GM18909 (cell line): Measurements from ENCODE around the gene PPM1A.

Source experiments
- ATAC-seq: cut with Tn5 transposase; IDR thresholded peaks from one replicate; pipeline ENCODE4 v1.9.1; 2021; ENCODE audit warnings: mild to moderate bottlenecking; ENCODE audit not compliant: unreplicated experiment, poor library complexity

Gene PPM1A

DNA sequence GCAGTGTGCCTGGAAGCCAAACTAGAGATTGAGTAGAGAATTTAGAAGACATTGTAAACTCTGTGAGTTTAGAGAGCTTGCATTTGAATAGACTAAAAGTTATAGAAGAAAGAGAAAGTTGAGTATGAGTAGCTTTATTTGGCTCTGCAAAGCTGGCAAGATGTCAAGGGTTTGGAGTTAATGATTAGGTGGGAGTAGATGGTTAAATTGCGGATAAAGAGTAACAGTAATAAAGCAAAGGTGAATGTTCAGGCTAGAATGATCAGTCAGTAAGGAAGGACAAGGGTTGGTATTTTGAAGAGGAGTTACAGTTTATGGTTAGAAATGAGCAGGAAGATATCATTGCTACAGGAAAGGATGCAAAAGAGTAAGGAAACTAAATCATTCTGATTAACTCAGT is 5.2 kb downstream of the PPM1A start:
- no peak for ATAC-seq

DNA sequence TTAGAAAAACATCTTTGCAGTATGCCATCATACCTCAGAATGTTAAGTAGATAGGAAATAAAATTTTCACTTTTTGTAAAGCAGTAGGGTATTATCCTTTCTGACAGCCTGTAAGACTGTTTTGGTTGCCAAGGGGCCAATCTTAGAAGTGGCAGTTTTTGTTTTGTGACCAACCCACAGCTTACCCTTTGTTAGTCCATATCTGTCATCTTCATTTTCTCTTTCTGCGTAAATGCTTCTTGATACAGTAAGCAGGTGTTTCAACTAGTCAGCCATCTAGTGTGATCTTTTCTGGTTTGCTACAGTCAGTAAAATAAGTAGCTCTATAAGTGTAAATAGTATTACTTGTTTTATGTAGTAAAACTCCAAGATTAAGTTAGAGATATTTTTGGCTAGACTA is 8.8 kb downstream of the PPM1A start:
- ATAC-seq: no peak

DNA sequence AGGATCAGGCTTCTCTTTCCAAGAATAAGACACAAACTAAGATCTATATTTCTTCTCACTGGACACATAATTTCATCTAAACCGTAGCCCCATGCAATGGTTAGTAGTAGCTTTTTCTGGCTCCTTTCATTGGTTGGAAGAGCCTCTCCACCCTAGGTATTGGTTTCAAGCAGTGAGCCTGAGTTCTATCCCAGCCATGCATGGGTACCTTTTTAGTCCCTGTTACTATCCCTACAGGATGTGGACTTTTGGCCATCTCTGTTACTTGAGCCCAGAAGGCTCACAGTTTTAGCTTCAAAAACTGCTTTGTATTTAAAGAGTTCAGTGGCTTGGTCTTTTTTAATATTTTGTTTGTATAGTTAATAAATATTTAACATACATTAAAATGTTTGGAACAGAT is 16.1 kb downstream of the PPM1A start:
- no peak for ATAC-seq

DNA sequence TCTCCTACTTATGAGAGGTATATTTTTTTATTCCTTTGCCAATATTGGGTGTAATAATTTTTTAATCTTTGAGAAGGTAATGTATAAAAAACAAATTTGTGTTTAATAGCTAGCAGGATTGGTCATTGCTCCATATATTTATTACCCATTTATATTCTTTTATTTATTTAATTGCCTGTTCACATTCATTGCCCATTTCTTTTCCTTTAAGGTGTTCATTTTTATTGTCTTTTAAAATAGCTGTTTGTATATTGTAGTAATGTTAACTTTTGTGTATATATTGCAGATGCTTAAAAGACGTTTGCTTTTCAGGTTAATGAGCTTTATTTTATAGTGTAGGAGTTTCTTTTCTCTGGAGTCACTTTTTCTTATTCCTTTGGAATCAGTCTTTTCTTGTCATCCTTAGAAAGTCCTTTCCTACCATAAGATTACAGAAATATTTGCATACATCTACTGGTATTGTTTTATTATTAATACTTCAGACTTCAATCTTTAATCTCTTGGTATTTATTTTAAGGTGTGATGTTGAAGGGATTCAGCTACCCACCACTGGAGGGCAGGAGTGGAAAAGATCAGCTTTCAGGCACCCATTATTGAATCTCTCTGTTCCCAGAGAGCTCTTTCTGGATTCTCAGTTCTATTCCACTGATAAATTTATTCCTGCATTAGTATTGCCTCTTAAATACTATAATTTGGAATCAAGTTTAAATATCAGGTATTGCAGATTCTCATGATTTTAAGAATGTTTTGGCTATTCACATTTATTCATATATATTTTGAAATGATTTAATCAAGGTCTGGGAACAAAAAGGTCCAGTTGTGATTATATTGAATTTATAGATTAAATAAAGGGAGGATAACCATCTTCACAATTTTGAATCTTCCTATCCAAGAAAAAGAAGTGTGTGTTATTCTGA is 17.3 kb downstream of the PPM1A start:
- no peak for ATAC-seq

DNA sequence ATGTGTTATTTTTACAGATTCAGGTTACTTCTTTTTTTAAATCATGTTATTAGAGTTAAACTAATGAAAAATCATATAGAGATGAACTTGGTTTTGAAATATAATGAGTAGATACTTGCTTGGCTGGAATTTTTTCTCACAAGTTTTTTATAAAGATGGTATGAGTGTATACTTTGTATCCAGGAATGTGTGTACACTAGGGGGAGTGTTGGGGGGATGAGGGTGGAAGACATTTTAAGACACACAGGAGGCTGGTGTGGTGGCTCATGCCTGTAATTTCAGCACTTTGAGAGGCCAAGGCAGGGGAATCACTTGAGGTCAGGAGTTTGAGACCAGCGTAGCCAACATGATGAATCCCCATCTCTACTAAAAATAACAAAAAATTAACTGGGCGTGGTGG is 23.2 kb downstream of the PPM1A start:
- no peak for ATAC-seq

DNA sequence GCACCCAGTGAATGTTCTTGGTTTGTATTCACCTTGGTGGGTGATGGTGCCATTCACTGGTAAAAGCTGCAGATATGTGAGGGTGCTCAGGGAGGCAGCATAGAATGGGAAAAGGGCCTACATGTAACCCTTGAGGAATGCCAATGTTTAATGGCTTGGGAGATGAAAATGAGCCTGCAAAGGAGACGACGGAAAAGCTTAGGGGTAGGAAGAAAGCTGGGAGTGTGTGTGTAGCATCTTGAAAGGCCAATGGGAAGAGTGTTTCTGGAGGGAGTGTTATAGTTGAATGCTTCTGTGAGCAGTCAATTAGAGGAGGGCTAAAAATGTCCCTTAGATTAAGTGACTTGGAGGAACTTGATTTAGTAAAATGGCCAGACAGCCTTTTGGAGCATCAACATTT is 24.9 kb downstream of the PPM1A start:
- no peak for ATAC-seq

DNA sequence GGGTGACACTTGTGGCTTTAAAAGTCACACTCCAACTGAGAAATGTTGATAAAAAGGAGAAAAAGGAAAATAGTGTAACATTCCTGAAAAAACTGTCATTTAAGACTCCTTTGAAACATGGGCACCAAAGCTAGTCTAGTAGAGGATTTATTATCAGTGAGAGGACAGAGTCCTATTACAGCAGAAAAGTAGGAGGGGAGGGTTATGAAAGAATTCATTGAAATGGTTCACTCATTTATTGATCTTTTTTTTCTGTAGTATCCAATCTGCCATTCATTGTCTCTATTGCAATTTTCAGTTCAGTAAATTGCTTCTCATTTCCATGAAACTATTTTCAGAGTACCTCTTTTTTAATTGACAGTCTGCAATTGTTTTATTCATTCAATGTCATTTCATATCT is 25.4 kb downstream of the PPM1A start:
- ATAC-seq: no peak

DNA sequence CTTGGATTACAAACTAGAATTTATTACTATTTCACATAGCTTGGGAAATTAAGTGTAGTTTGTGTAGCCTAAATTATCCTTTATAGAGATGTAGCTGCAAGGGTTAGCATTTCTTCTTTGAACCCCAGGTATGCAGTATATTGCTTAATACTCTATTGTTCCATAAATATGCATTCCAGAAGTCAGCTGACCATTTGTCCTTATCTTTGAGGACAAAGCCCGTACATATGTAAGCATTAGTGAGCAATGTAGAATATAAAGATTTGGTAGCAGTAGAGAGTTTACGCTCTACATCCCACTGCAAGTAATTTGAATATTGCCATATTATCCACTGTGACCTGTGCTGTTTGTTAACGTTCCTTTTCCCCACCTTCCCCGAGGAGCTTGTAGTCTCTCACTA is 26.9 kb downstream of the PPM1A start:
- ATAC-seq: no peak

DNA sequence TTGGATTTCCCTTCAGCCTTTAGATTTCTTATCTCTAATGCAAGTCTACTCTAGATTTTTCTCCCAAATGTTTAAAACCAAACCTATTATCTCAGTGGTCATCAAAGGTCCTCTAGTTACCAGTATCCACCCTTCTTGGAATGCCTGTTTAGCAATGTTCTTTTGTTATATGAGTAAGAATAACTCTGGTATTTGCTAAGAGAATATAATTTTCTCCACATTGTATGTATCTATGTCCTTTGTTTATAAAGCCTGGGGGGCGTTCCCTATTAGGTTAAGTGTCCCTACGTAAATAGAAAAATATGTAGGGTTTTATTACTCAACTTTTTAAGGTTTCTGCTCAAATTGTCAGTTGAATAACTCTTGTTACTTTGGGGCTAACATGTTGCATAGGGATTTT is 27.3 kb downstream of the PPM1A start:
- no peak for ATAC-seq

DNA sequence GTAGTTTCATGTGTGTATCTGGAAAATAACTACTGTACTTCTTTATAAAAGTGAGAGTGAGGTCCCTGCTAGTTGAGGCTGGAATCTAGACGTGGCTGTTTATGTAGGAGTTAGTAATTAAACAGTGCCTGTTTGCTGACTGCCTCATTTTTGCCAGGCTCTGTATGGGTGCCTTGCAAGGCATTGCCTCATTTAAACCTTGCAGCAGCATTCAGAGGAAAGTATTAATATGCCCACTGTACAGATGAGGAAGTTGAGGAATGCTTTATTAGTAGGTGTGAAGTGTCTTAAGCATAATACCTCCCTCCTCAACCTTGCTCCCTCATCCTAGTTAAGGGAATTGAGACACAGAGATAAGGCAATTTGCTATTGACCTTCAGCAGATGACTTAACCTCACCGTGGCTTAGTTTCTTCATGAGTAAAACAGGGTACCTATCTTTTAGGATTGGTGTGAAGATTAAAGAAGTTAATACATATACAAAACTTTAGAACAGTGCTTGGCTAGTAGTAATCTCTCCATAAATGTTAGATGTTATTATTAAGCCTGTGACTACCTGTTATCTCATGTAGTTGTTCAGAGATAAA is 28.7 kb downstream of the PPM1A start:
- no peak for ATAC-seq

DNA sequence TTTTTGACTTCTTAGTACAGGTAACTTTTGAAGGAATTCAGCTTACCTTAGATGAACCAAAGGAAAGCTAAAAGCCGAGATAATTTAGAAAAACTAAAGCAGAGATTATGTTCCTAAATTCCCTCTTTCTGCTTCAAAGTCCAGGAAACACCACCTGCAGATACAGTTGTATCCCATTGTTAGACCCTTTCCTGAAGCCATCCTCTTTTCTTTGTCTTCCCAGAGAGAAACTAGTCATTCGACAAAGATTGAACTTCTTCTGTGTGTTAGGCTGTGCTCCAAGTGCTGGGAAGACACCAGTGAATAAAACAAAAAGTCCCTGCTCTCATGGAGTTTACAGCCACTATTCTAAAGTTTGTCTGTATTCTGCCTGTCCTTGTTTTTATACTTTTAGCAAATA is 29.3 kb downstream of the PPM1A start:
- ATAC-seq: no peak

DNA sequence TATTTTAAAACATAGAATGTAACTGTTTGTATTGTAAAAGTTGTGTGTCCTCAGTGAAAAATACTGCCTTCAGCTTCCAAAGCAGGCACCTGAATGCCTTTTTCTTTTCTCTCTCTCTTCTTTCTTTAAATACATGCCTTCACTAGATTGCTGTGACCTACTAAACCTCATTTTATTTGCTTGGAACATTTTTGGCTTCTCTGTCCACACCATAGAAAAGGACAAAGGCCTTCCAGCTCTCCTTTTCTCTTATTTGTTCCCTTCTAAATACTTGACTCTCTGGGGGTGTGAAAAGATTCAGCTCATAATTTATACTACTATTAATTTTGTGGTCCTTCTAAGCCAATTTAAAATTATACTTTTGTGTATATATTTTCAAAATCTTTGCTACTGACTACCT is 38.4 kb downstream of the PPM1A start:
- ATAC-seq: no peak

DNA sequence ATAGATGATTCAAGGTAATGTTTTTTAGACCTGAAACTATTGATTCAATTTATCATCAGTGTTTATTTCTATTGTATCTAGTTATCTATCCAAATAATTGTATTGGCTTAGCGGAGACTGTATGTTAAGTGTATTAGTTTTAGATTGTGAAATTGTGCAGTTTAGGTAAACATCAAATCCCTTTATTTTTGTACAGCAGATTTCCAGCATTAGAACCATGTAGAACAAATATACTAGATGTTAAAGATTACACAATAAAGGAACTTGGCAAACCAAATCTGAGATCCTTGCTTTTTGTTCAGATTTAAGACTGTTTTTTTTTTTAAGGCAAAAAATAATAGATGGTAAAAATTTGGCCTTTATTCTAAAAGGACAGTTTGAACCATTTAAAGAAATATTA is 39.3 kb downstream of the PPM1A start:
- ATAC-seq: no peak

DNA sequence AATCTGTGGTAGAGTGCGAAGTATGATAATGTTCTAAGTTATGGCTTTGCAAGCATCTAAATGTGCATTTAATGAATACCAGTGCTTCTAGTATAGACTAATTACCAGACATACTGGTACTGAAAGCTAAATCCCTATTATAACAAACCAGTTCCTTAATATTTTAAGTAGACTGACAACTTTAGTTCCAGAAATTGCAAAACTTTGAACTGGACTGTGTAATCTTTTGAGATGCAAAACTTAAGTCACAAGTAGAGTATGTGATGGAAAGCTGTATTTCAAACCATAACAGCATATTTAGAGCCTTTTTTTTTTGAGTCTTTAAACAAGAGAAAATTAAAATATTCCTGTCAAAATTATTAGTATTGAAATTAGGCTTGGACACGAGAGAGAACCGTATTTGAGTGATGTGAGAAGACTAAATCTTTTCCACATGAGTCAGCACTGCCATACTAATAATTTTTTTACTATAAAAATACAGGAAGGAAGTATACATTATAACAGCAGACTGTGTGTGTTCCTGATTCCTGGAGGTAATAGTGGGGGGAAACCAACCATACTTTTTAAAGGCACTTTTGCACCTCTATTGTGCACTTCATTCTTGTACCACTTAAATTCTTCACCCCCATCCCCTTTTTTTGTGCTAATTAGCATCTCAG is 45.5 kb downstream of the PPM1A start:
- ATAC-seq: no peak

DNA sequence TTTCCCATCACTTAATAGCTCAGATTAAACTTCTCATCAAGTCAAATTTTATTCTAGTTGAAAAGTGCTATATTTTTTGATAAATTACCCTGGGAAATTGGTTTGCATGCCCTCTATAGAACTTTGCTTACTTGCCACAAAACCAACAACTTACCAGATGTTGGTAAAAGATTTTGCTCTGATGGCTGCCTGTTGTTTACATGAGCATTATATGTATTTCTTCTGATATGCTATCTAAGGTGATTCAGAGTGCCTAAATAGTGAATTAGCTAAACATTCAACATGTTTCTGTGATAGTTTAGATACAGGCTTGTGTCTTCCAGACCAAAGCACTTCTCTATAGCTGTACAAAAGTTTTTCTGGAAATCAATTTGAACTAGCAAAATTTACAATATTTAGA is 51.0 kb downstream of the PPM1A start:
- ATAC-seq: no peak

DNA sequence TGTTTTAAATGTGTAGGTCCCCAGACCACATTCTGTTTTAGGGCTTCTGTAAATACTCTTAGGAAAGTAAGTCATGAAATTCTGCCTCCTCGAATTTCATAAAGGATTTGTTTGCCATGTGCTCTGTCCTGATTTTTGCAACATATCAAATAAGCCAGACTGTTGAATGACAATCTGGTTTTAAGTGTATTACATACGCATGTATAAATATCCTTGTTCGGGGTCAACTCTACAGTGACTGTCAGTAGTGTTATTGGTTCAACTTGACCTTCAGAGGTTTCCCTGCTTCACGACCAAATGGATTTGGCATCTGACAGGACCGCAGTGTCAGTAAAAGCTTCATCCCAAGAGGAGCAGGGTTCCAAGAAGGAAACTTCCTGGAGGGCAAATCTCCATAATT is 52.7 kb downstream of the PPM1A start:
- no peak for ATAC-seq

DNA sequence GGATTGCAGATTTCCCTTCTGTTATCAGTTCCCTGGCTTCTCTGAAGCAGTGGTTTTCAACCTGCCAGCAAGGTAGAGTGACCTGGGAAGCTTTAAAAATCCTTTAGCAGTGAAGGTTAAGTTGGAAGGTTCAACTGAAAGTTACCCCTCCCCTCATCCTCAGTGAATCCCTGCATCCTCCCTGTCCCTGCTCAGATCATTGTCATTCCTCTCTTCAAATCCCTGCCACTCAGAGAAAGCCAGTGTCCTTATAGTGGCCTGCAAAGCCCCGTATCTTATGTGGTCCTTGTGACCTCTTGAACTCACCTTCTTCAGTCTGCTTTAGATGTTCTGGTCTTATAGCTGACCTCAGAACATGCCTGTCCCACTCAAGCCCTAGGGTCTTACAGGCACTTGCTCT is 53.6 kb downstream of the PPM1A start:
- no peak for ATAC-seq

DNA sequence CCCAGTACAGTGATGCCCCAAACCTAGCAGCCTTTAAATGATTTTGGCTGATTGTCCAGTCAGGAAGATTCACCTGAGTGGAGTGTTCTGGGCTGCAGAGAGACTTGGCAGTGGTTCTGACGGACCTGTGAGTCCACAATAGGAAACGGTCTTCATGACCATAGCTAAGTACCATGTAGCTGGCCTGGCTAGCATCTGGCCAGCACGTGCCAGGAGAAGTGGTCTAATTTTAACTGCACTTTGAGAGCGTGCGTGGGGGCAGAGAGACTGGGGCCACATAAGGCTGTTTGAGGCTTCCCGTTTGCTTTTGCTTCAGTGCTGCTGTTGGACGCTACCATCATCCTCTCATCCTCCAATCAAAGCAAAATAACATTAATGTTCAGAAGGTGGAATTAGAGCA is 54.7 kb downstream of the PPM1A start:
- ATAC-seq: no peak

DNA sequence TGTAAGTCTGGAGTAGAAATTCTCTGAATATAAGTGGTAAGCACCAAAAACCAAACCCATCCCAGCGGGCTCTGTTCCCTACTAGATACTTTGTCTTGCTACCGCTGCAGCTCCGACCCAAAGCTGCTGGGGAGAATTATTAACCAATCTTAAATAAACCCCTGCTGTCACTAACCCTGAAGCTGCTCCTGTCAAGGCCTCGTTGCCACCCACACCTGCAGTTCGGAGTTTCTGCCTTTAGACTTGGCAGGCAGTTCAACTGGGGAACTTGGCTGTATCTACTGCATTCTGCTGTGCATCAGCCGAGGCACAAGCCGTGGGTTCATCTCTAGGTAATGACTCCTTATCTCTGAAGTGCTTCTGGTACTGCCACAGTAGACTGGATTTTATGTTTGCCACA is 55.5 kb downstream of the PPM1A start:
- no peak for ATAC-seq

DNA sequence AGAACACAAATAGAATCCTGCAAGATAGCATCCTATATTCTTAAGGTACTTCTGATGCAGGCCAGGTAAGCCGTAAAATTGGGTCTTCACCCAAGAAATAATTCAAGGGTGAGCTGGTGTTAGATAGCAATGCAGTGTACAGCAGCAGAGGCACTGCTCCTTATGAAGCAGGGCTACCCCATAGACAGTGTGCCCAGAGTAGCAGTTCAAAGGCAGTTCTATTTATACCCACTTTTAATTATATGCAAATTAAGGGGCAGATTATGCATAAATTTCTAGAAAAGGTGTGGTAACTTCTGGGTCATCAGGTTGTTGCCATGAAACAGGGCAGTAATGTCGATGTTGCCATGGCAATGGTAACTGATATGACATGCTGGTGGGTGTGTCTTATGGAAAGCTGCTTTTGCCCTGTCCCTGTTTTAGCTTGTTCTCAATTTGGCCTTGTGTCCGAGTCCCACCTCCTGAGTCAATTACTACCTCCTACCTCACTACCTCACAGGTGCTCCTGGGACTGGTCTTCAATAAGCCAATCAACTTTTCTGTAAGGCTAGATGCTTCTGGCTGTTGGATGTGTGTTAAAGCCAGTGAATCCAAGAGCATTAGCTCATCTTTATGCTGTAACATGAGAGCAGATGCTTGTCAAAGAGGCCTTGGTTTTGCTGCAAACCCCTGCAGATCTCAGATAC is 61.0 kb downstream of the PPM1A start:
- no peak for ATAC-seq

DNA sequence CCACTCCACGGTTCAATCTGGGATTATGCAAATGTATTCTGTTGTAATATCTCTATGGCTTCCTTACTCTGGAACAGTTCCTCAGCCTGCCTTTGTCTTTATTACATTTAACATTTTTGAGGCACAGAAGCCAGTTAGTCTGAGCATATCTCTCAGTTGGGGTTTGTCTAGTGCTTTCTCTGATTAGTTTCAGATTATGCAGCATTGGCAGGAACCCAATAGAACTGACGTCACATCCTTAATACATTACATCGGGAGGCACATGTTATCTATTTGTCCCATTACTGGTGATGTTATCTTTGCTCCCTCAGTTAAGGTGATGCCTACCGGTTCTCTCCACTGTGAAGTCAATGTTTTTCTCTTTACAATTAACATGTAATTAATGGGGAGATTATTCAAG is 62.4 kb downstream of the PPM1A start:
- ATAC-seq: no peak
